PC-3 (cell line): ENCODE measurements around the gene MACROD2. TPM values are rescaled to one million over a fixed set of nuclear protein-coding genes. Genes with fewer than 3 reads are reported as not detected.
A peak's percentile ranks its signal among the peaks of the same experiment; 100 is the strongest.

Source experiments
- ATAC-seq: fragments of 200-7000 bp; cut with Tn5 transposase; 2 replicates; pipeline ENCODE4 v1.9.1; 2020; ENCODE audit warnings: mild to moderate bottlenecking, moderate library complexity
- BruUV-seq: library from RNA; stranded (reverse); fragments of 400-500 nt; replicated peaks from 2 replicates; lab custom pipeline; 2021; lab: Mats Ljungman, UMichigan
- CTCF ChIA-PET: fragments of 300-600 bp; sonication (Branson Sonifier 250); formaldehyde crosslinking; loops from one replicate; lab custom pipeline; 2022; ENCODE audit warnings: antibody characterized with exemption; lab: Charles Lee
- POLR2A ChIA-PET: fragments of 300-600 bp; sonication (Branson Sonifier 250); formaldehyde crosslinking; loops from one replicate; lab custom pipeline; 2022; ENCODE audit warnings: antibody characterized with exemption; ENCODE audit not compliant: unreplicated experiment; lab: Charles Lee
- DNase-seq: peaks from one replicate; pipeline ENCODE4 v3.0.0-alpha.2; 2015
- H2AFZ ChIP-seq: fragments of 300-600 bp; sonication (generic); 2 replicates; pipeline ENCODE4 v1.6.0; 2016; ENCODE audit warnings: antibody characterized with exemption, low read length
- H3F3A ChIP-seq: fragments of 300-600 bp; sonication (generic); one replicate; pipeline ENCODE4 v1.6.0; 2017; ENCODE audit warnings: antibody characterized with exemption, low read length, control low read depth, mild to moderate bottlenecking; ENCODE audit not compliant: unreplicated experiment
- H3K27ac ChIP-seq: fragments of 300-600 bp; sonication (generic); 2 replicates; pipeline ENCODE4 v1.5.1; 2016; ENCODE audit warnings: mild to moderate bottlenecking, low read length
- H3K27me3 ChIP-seq: fragments of 300-600 bp; sonication (generic); 2 replicates; pipeline ENCODE4 v1.6.1; 2016; ENCODE audit warnings: low read length, mixed read lengths
- H3K36me3 ChIP-seq: fragments of 300-600 bp; sonication (generic); 2 replicates; pipeline ENCODE4 v1.6.1; 2016; ENCODE audit warnings: low read depth, mixed run types, low read length, mixed read lengths
- H3K4me1 ChIP-seq: fragments of 300-600 bp; sonication (generic); 2 replicates; pipeline ENCODE4 v1.5.1; 2016; ENCODE audit warnings: low read length; ENCODE audit not compliant: insufficient read depth
- H3K4me2 ChIP-seq: fragments of 300-600 bp; sonication (generic); 2 replicates; pipeline ENCODE4 v1.6.0; 2016; ENCODE audit warnings: low read length
- H3K4me3 ChIP-seq: fragments of 300-600 bp; sonication (generic); 2 replicates; pipeline ENCODE4 v1.5.1; 2016; ENCODE audit warnings: mild to moderate bottlenecking, low read length, mixed read lengths
- H3K79me2 ChIP-seq: fragments of 300-600 bp; sonication (generic); 2 replicates; pipeline ENCODE4 v1.6.1; 2017; ENCODE audit warnings: low read length, mixed read lengths
- H3K9ac ChIP-seq: fragments of 300-600 bp; sonication (generic); 2 replicates; pipeline ENCODE4 v1.6.0; 2016; ENCODE audit warnings: mild to moderate bottlenecking, low read length
- H3K9me2 ChIP-seq: fragments of 300-600 bp; sonication (generic); replicated peaks from 2 replicates; pipeline ENCODE4 v1.6.1; 2016; ENCODE audit warnings: mixed run types, low read length, mixed read lengths
- H3K9me3 ChIP-seq: fragments of 300-600 bp; sonication (generic); 2 replicates; pipeline ENCODE4 v1.6.1; 2016; ENCODE audit warnings: low read length, mixed read lengths
- H4K20me1 ChIP-seq: fragments of 300-600 bp; sonication (generic); 2 replicates; pipeline ENCODE4 v1.6.1; 2016; ENCODE audit warnings: low read length, mixed read lengths
- CTCF ChIP-seq: fragments of 300-600 bp; sonication (generic); conservative IDR thresholded peaks from 2 replicates; pipeline ENCODE4 v1.5.1; 2017; ENCODE audit warnings: antibody characterized with exemption, low read depth, mild to moderate bottlenecking, low read length
- EZH2 ChIP-seq: fragments of 300-600 bp; sonication (generic); IDR thresholded peaks from one replicate; pipeline ENCODE4 v1.6.1; 2017; ENCODE audit warnings: antibody characterized with exemption, mild to moderate bottlenecking, low read length; ENCODE audit not compliant: unreplicated experiment
- EZH2phosphoT487 ChIP-seq: fragments of 300-600 bp; sonication (generic); IDR thresholded peaks from 2 replicates; pipeline ENCODE4 v1.6.1; 2018; ENCODE audit warnings: mild to moderate bottlenecking, antibody characterized with exemption, low read length, borderline replicate concordance
- intact Hi-C: fragments of 100-400 bp; cut with micrococcal nuclease; formaldehyde crosslinking; loops from 2 replicates; pipeline ENCODE4 v1.9.0; 2023
- total RNA-seq: library from RNA; depleted of rRNA; stranded (reverse); fragments of >200 nt; gene quantifications from 2 replicates; pipeline ENCODE4 v1.2.3, GENCODE V29; 2014

The MACROD2 gene
- total RNA-seq, 1 experiment from 2014 or later = 3.1 TPM

- no peaks in the 10 kb centered on the region for H3K9me2 ChIP-seq
- no peak overlapping the region for H3K4me2 ChIP-seq
- no peaks in the 10 kb centered on the region for H4K20me1 ChIP-seq
- ChIA-PET CTCF (no interaction called here), POLR2A (no interaction called here)
- no peak overlapping the region for H2AFZ ChIP-seq
- no peak overlapping the region for H3K4me3 ChIP-seq
- H3K9ac ChIP-seq = no peak overlapping the region
- no peaks in the 10 kb centered on the region for H3K9me3 ChIP-seq
- no peak for DNase-seq
- H3K27ac ChIP-seq = no peak overlapping the region
- H3K4me1 ChIP-seq = no peaks in the 10 kb centered on the region
- no peaks in the 10 kb centered on the region for H3K27me3 ChIP-seq
- no peaks in the 10 kb centered on the region for H3K36me3 ChIP-seq
- intact Hi-C loops = no loop called here
- H3F3A ChIP-seq = no peaks in the 10 kb centered on the region
- no peak for ATAC-seq
- BruUV-seq = no TSS peak
- H3K79me2 ChIP-seq = no peaks in the 10 kb centered on the region
- TF ChIP-seq CTCF = no peak
- no peak for TF ChIP-seq EZH2phosphoT487
- no peak for TF ChIP-seq EZH2
Observed at GRCh38 chr20:15445056-15445840, 1449.9 kb downstream of the MACROD2 start.

GRCh38 chr20:15446373-15446772, 1451.1 kb downstream of the MACROD2 start:
- Histone ChIP-seq H2AFZ (no peak overlapping the region), H3K9me2 (no peaks in the 10 kb centered on the region), H3K36me3 (no peaks in the 10 kb centered on the region), H3K27ac (no peak overlapping the region), H4K20me1 (no peaks in the 10 kb centered on the region), H3K4me1 (no peaks in the 10 kb centered on the region), H3K9me3 (no peaks in the 10 kb centered on the region), H3K4me3 (no peak overlapping the region), H3K4me2 (no peak overlapping the region), H3F3A (no peaks in the 10 kb centered on the region), H3K9ac (no peak overlapping the region), H3K79me2 (no peaks in the 10 kb centered on the region), H3K27me3 (no peaks in the 10 kb centered on the region)
- POLR2A ChIA-PET = interaction anchor here (0.7 kb wide), 1 partner anchor 206 kb away, joined by 8 read pairs; no protein-coding TSS in a partner anchor
- CTCF ChIA-PET = no interaction called here
- no TSS peak for BruUV-seq
- intact Hi-C loops = no loop called here
- TF ChIP-seq EZH2phosphoT487 (no peak), EZH2 (no peak), CTCF (no peak)
- no peak for ATAC-seq
- DNase-seq = peak; percentile 22

- intact Hi-C loops = no loop called here
- ATAC-seq (no peak), DNase-seq (no peak)
- Histone ChIP-seq H3K4me2 (no peak overlapping the region), H3K4me3 (no peak overlapping the region), H3K27ac (no peak overlapping the region), H3K36me3 (no peaks in the 10 kb centered on the region), H3K27me3 (no peaks in the 10 kb centered on the region), H3K79me2 (no peaks in the 10 kb centered on the region), H3K9ac (no peak overlapping the region), H3K9me3 (no peaks in the 10 kb centered on the region), H3K9me2 (no peaks in the 10 kb centered on the region), H4K20me1 (no peaks in the 10 kb centered on the region), H2AFZ (no peak overlapping the region), H3K4me1 (no peaks in the 10 kb centered on the region), H3F3A (no peaks in the 10 kb centered on the region)
- POLR2A ChIA-PET = no interaction called here
- no peak for TF ChIP-seq EZH2phosphoT487
- no peak for TF ChIP-seq EZH2
- no peak for TF ChIP-seq CTCF
- BruUV-seq = no TSS peak
- CTCF ChIA-PET = no interaction called here
Observed at GRCh38 chr20:15447549-15447948, 1452.2 kb downstream of the MACROD2 start.
